Skin of body (tissue), 2 donors: ENCODE data around the gene HOXA11. TPM values are rescaled to one million over a fixed set of nuclear protein-coding genes. Genes with fewer than 3 reads are reported as not detected.

Experiments used
- DNase-seq: peaks from one replicate; lab custom pipeline; 2025; lab: John Stamatoyannopoulos, UW
- total RNA-seq: library from RNA; depleted of rRNA; stranded (reverse); fragments of >200 nt; gene quantifications from one replicate; pipeline ENCODE4 v1.2.3, GENCODE V29; 2014

The HOXA11 gene
- total RNA-seq, 1 donor from 2014 or later, result 0.20 TPM

DNA sequence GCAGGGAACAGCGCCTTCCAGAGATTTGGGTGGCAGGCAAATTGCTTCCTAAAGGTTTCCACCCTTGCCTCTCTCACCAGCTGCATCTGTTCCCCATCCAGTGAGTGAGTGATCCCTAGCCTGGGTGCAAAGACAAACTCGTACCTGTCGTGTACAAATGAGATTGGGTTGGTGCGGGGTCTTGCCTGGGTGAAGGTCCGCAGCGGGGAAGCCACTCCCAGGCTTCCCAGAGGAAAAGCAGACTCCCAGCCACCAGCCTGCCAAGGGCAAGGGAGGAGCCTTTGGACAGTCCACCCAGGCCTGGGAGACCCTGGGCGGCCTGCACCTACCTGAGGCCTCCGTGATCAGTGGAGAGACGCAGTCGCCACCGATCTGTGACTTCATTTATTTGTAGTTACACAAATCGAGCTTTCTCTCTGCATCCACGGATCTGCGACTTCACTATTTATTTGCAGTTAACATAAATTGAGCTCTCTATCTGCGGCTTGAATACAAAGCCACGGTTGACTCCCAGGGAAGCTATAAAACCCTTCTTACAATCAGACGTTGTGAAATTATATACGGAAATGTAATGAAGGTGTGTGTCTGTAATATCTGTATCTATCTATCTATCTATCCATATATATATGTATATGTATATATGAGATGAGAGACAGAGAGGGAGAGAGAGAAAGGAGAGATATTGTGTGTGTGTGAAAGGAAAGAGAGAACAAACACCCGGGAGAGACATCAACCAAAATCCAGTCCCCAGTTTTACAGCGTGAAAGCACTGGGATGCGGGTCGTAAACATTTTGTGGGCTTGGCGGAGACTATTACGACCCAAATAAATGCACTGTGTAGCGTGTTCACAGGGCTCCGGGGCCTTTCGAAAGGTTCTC, 25.5 kb downstream of the HOXA11 start:
- no peak for DNase-seq

DNA sequence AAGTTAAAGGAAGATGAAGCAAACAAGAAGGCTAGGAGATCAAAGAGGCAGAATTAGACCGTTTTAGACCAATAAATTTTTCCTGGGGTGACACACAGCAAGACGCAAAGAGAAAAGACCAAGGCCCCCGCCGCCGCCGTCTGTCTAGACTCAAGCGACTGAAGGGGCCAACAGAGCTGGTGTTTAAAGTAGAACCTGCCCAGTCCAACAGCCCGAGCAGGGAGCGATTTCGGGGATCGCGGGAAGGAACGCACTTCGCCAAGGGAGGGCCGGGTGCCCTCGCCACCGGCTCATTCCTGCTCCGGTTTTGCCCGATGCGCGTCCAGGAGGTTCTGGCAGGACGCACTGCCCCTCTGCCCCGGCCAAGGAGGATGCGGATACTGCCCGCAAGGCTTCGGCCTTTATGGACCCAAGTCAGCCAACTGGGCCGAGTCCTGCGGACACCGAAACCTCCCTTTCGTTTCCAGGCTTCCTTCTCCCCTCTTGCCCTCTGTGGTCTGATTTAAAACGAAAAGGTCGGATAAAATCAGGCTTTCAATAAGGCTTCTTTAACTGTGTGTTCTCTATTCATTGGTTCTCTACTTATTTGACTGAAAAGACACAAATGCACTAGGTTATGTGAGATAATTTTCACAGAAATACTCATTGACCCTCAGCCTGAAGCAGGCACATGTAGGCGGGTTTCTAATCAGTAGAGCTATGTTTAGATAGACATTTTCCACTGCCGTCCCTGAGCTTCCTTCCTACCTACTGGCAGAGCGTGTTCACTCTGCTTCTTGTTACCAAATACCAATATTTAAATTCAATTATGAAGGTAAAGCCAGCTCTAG, 26.4 kb downstream of the HOXA11 start:
- DNase-seq, result no peak

DNA sequence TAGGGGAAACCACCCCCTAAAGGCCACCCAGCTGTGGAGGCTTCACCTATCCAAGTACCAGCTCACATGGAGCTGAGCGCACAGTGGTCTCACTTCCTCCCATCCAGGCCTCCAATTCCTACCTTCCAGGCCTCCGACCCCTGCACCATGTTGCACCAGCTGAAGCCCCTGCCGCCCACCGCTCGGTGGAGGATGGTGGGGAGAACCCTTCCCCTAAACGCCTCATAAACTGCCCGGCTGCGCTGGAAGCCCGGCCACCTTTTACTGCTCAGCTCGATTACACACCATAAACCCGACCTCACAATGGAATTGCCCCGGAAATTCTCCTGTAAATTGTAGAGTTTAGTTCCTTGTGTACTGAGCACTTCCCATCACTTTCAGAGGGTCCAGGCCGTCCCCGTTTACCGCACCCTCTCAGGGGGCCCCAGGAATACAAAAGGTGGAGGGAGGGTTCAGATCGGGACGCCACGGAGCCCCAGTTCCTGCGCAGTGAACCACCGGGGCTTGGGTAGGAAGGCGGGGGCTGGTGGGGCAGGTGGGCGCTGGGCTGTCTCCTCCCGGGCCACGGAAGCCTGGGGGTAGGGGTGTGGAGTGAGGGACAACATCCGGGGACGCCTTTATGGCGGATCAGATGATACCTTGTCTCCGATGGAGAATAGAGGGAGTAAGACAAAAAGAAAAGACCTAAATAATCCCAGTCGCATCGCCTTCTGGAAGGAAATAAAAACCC, 27.2 kb downstream of the HOXA11 start:
- no peak for DNase-seq

DNA sequence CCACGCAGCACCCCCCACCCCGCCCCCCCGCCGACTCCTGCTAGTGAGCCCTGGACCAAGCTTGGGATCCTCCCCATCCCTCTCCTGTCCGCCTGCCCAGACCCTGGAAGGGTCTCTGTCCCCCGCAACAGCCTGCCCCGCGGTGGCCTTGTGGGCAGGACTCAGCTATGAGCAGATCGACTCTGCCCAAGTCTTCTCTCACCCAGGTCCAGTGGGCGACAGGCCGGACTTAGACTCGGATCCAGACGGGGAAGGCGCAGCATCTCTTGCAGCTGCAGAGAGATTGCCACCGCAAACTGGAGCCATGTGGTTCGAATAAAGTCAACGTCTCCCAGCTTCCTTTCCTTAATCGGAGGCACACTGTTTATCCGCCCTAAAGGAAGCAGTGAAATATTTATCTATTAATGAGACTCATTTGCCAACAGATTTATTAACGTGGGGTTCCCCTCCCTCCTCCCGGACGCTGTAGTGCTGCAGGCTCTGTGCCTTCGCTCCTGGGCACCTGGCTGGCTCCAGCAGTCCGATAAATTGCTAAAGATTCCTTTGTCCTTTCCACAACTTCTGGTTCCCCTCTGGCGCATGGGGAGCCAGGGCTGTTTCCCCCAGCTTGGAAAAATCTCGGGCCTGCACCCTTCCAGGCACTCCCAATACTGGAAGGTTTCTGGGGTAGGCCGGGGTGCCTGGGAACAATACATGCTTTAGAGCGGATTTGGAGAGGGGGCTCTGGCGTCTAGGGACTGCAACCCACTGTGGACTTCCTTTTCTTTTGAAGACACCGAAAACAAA, 27.9 kb downstream of the HOXA11 start:
- DNase-seq, result no peak

DNA sequence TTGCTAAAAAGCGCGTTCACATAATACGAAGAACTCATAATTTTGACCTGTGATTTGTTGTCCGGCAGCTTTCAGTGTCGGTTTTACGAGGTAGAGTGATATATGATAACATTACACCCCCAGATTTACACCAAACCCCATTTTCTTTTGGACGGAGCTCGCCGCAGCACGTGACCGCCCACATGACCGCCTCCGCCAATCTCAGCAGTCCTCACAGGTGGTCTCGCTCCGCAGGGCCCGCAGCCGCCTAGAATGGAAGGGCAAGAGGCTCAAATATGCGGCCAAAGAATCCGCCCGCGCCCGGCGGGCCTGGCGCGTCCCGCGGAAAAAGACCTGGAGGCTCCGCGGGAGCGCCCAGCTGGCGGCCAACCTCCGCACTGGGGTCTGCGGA, 28.5 kb downstream of the HOXA11 start, which contains the start of gene HOXA7:
HOXA7 (minus strand) TSS at position 168 of the 391 bp plus-strand sequence; CDS start at position 38, 130 bp downstream.
- DNase-seq, result no peak

DNA sequence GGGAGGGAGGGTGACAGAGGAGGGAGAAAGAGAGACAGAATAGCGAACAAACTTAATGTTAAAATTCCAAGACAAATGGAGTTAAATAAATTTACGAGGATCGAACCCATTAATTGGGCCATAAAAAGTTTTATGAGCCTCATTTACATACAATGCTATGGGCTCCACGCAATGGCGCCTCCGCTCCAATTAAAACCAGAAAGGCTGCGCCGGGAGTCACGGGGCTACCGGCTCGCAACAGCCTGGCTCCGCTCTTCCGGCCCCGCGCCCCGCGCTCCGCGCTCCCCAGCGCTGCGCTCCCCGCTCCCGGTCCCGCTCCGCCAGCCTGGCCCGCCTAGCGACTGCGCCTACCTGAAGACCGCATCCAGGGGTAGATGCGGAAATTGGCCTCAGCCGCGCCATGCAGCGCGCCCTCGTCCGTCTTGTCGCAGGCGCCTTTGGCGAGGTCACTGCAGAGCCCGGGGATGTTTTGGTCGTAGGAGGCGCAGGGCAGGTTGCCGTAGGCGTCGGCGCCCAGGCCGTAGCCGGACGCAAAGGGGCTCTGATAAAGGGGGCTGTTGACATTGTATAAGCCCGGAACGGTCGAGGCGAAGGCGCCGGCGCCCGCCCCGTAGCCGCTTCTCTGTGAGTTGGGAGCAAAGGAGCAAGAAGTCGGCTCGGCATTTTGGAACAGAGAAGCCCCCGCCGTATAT, 29.1 kb downstream of the HOXA11 start:
- DNase-seq, result no peak

DNA sequence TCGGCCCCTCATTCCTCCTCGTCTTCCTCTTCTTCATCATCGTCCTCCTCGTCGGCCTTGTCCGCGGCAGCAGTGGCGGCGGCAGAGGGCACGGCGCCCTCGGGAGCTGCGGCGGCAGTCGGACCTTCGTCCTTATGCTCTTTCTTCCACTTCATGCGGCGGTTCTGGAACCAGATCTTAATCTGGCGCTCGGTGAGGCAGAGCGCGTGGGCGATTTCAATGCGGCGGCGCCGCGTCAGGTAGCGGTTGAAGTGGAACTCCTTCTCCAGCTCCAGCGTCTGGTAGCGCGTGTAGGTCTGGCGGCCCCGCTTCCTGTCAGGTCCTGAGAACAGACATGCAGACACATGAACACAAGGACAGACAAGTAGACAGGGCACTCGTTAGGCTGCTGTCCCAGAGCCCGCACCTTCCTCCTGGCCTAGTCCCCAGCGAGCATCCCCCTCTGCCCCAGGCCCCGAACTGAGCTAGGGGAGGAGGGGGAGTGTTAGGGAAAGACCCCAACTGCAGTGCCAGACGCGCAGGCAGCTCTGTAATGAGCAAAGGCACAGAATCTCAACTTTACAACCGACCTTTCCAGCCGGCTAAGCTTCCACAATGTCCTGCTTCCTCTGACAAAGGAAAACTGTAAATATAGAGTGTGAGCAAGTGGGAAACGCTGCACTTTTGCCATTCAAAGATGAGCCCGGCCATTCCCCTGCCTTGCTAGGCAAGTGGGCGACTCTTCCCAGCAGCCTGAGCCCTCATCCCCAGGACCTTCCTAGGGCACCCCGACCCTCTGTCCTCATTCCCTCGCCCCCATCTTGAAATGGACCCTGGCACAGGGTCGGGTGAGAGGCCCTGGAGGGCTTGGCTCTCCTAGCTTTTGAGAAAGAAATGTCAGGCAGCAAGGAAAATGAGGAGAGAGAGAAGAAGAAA, 29.9 kb downstream of the HOXA11 start:
- no peak for DNase-seq

DNA sequence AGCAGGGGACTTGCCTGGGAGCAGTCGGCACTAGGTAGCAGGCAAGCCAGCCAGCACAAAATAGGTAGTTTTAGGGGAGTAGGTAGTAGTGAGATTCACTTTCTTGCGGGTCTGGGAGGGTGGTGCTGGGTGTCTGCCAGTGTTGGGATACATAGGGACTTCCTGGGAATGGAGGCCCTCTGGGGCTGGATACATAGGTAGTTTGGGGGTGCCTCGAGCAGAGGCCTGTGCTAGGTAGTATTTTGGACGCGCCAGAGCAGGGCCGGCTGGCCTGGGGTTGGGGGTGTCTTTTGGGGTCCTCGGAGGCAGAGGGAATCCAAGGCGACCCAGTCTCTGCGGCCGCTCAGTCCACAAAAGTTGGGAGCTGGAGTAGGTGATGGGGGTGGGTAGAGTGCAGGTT, 30.7 kb downstream of the HOXA11 start:
- no peak for DNase-seq

DNA sequence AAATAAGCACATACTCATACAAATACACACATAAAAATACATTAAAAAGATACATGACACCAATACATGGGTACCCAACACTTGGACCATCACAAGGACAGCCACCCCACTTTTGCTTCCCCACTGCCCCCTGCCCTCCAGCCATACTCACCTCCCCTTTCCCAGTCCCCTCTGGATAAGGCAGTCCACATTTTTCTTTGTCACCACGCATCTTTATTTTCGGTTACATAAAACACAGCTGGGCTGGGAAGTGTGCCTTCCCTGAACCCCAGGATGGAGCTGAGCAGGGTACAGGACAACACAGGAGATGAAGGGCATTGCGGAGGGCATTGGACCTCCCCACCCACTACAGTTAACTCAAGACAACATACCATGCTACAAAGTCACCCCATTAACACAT, 31.5 kb downstream of the HOXA11 start:
- no peak for DNase-seq

DNA sequence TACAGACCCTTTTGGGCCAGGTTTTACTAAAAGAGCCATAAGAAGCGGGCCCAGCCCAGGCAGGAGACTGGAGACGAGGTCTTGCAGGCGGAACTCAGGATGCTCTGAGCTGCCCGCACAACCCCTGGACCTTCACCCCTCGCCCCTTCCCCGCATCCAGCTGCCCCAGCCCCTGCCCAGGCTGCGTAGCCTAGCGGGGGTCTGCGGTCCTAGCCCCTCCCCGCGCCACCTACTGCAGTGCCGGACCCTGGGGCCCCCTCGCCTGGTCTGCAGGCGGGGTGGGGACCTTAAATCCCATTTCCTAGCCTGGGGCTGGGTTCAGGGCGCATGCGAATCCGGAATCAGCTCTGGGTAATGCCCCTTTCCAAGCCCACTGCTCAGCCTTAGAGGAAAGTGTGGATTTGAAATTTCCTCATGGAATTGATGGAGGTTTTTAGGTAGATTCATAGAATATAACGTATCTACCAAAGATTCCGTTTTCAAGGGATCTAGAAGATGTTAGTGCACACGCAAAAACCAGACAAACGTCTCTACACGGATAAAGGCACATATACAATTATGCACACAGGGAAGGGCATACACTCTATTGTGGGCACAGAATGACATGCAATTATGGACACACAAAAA, 32.1 kb downstream of the HOXA11 start:
- no peak for DNase-seq

DNA sequence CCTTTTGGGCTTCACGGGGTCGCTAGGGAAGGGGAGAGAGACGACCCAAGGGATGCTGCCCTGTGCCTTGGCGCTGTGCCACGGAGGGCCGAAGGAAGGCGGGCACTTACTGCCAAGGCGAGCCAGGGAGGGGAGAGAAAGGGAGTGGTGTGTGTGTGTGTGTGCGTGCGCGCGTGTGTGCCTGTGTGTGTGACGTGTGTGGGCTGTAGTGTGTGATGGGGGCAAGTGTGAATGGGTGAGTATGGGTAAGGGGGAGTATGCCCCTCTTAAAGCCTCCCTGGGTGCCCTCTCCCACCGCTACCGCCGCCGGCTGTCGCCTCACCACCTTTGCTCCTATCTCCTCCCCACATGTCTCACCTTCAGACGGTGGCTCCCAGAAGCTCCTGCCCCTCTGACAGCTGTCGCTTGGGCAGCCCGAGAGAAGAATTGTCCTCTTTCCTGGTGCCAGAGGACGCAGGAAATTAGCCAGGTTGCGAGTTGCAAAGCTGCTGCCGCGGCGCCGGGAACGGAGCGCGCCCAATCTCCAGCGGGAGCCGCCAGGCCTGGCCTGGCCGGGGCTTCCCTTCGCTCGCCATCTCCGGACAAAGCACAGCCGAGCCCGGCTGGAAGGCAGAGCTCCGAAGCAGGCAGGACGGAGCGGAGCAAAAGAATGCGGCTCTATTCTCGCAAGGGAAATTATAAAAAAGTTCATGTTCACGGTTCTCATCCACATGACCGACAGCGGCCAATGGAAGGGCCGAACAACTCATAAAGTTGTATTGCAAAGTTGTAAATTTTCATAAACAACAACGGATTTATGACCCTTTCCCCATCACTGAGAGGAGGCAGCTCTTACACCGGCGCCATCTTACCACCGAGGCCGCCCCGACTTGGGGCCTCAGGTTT, 32.9 kb downstream of the HOXA11 start, which contains the start of gene HOXA3:
HOXA3 (minus strand) TSS at position 653 of the 885 bp plus-strand sequence. CDS start 41,943 bp downstream, outside the sequence.
- DNase-seq, result peak; percentile 62

DNA sequence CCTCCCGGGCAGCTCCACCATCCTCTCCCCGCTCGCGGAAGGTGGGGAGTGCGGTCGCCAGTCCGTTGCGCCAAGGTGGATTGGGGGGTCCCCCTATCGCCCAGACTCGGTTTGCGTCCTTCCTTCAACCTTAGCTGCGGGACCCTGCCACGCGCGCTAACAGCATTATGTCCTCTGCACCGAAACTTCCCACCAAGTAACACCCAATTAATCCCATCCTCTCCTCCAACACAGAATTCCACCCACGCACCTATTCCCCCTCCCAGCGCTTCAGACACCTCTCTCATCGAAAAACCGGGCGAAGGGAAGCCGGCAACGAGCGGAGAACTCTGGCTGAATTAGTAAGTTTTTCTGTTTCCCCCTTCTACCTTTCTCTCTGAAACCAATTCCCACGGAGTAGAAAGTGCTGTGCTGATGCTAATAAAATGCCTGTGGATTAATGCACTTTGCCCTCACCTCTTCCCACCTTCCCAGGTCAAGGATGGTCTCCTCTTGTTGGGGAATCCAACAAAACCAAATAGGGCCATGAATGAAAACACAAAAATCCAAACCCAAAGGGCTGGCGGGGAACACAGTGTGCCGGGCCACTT, 33.6 kb downstream of the HOXA11 start:
- no peak for DNase-seq

DNA sequence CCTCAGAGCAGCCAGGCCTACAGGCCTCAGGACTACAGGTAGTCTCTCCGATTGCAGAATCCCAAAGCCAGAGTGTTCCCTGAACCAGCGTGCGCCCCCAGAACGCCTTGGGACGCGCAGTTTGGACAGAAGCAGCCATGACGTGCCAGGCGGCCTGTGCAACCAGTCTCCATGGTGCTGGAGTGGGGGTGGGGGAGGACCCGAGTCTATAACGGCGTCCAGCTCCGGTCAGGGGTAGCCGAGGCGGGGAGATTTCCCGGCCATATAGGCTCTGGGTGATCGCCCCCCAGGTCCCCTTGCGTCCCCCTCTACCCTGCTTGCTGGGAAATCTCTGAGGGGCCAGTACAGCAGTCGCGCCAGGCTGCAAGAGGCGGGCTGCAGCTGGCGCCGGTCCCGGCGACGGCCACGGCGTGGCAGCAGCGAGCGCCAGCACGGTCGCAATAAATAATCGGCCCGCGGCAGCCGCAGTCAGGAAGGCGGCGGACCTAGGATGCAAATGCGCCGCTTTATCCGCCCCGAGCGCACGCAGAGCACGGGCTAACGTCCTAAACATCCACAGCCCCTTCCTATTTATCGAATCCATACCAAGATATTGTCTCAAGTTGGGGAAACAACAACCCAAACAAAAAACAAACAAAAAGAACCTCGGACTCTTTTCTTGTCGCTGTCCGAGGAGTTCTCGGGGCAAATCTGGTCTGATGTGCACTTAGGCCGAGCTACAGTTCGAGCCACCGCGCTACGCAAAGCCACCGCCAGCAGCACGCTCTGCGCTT, 34.3 kb downstream of the HOXA11 start:
- peak; percentile 73 for DNase-seq

DNA sequence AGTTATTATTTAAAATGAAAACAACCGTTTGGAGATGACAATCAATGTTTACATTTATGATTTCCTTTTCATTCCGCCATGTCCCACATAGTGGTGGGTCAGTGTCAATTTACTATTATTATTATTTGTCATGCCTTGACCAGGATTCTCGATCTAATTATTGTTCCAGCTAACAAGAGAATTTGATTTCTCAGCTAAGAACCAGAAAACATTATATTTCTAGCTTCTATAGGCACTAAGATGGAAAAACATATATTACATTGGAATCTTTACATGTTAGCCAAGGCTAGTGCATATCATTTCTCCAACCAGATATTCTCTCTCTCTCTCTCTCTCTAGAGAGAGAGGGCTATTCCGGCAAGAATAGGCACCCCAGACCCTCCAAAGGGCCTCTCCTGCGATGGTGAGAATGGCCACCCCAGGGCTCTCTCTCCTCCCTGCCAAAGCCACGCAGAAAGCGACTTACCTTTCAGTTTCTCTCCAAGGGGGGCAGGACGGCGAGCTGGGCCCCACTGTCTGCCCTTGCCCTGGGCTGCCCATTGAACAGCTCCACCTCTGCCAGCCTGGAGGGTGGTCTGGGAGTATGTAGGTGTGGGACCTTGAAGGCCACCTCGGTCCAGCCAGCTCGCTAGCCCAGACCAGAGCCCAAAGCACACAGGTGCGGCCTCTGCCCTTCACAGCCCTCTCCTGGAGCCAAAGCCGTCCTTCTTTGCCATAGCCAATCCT, 35.0 kb downstream of the HOXA11 start:
- no peak for DNase-seq

DNA sequence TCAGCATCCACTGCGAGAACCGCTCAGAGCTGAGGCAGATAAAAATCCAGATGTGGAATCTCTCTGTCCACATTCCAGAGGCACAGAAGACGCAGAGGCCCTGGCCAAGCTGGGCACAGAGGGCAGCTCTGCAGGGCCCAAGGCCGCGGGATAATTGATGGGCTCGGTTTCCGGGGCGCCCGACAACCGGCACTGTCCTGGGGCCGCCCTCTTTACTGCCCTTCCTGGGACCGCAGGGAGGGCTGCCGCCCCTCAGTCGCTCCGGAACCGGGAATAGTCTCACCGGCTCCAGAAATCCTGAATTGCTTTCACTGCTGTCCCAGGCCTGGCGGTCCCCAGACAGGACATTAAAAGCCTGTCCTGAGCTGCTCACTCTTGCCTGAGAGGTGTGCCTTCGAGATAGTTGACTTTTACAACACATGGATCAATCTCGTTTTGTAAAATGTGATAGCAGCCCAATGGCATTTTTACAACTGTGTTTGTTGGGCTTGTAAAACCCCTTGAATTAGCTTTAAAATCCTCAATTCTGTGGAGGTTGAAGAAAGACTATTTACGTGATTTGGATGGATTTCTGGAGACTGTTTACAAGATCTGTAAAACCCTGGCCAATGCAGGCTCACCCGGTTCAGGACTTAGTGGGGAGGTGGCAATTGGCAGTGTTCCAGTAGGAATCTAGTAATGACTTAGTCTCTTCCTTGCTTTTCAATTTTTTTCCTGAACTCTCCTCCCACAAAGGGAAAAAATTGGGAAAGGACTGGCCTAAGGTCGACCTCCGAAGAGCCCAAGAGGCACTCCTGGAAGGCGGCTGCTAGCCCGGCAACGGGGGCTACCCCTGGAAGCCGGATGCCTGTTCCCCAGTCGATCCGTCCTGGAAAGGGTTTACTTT, 36.0 kb downstream of the HOXA11 start:
- no peak for DNase-seq
